ENCODE data around the gene SMCR8. TPM values are rescaled to one million over a fixed set of nuclear protein-coding genes. Genes with fewer than 3 reads are reported as not detected.
A peak's percentile ranks its signal among the peaks of the same experiment; 100 is the strongest.

The SMCR8 gene
- total and polyA plus RNA-seq, 2 of the 8 experiments (the other 6 are each of a cell fraction or from before 2014, with no cell fraction given) = 6.9 to 18.5 TPM

- TF ChIP-seq TAF1 (IDR thresholded peaks at IDR 0.05; ENCODE audit: low read depth, low read length) = peak; percentile 91
- peak; percentile 68 for TF ChIP-seq ATF3 (IDR thresholded peaks at IDR 0.05; ENCODE audit: insufficient read depth, low read depth, low read length)
- peak; percentile 52 for TF ChIP-seq NRF1 (IDR thresholded peaks at IDR 0.05; ENCODE audit: low read depth, low read length)
- TF ChIP-seq ASH2L (IDR thresholded peaks at IDR 0.05; ENCODE audit: low read length) = peak; percentile 88
- TF ChIP-seq MAX (IDR thresholded peaks at IDR 0.05) = peak; percentile 93
- peak; percentile 77 for TF ChIP-seq POLR2AphosphoS5 (IDR thresholded peaks at IDR 0.05; ENCODE audit: low read depth, low read length)
- peak; percentile 78 to 85 for TF ChIP-seq POLR2A (IDR thresholded peaks at IDR 0.05; ENCODE audit: control extremely low read depth in 1 of 2, low read depth in 2 of 2, low read length in 2 of 2)
- no peak for TF ChIP-seq KDM5A (IDR thresholded peaks at IDR 0.05; ENCODE audit: low read length)
- peak; percentile 57 for TF ChIP-seq TBP (IDR thresholded peaks at IDR 0.05; ENCODE audit: low read depth, low read length)
- no peak for TF ChIP-seq POU5F1 (IDR thresholded peaks at IDR 0.05; ENCODE audit: low read depth, low read length)
- peak; percentile 85 for TF ChIP-seq TAF7 (optimal IDR thresholded peaks at IDR 0.05; ENCODE audit: borderline replicate concordance, low read depth, low read length)
- peak; percentile 68 for TF ChIP-seq SP1 (IDR thresholded peaks at IDR 0.05; ENCODE audit: low read depth, low read length)
- TF ChIP-seq KDM4A (IDR thresholded peaks at IDR 0.05; ENCODE audit: low read depth, low read length, severe bottlenecking) = peak; percentile 90
- peak; percentile 69; the same call in 1 of the 2 replicates for TF ChIP-seq PHF8 (conservative IDR thresholded peaks at IDR 0.05; ENCODE audit: low read depth, low read length)
- TF ChIP-seq TEAD4 (IDR thresholded peaks at IDR 0.05; ENCODE audit: low read depth, low read length) = no peak
- peak; percentile 82 for TF ChIP-seq E2F6 (IDR thresholded peaks at IDR 0.05)
- TF ChIP-seq EGR1 (IDR thresholded peaks at IDR 0.05; ENCODE audit: borderline replicate concordance, low read depth, low read length) = no peak
- peak; percentile 0 to 6; a peak in 1 of 4 replicates for TF ChIP-seq RAD21 (IDR thresholded peaks at IDR 0.05 in 1 of 2, conservative IDR thresholded peaks at IDR 0.05 in 1 of 2; ENCODE audit: low read depth in 2 of 2, low read length in 2 of 2)
- no peak for TF ChIP-seq KDM1A (IDR thresholded peaks at IDR 0.05; ENCODE audit: borderline replicate concordance, low read length)
These were observed 48.3 kb downstream of the SMCR8 start, which contains the start of gene SHMT1 (continued) for GRCh38 chr17:18363101-18364049.
